HepG2 (cell line): ENCODE data around the gene DLL3.

Experiments
- EZH2 ChIP-seq: conservative IDR thresholded peaks from 2 replicates; pipeline ENCODE4 v1.6.1; 2012; ENCODE audit warnings: mild to moderate bottlenecking, low read depth, low read length, moderate library complexity
- MYC ChIP-seq: sonication (generic); formaldehyde crosslinking; IDR thresholded peaks from 2 replicates; pipeline ENCODE4 v1.9.0; 2021; ENCODE audit warnings: missing genetic modification reagents, borderline replicate concordance
- POLR2A ChIP-seq, 2 experiments: IDR thresholded peaks; 2 replicates each; pipeline ENCODE4 v1.6.1; 2011; ENCODE audit warnings: low read depth in 2 of 2, low read length in 2 of 2, mild to moderate bottlenecking in 1 of 2, moderate library complexity in 1 of 2; ENCODE audit not compliant: insufficient read depth in 1 of 2
- POLR2AphosphoS5 ChIP-seq: IDR thresholded peaks from 2 replicates; pipeline ENCODE4 v1.6.1; 2012; ENCODE audit warnings: low read depth, low read length
- SUZ12 ChIP-seq: fragments of 150-350 bp; IDR thresholded peaks from 2 replicates; pipeline ENCODE4 v1.6.1; 2014; ENCODE audit warnings: low read depth, low read length
- ZNF160 ChIP-seq: sonication (generic); formaldehyde crosslinking; IDR thresholded peaks from 2 replicates; pipeline ENCODE4 v1.8.0; 2022; ENCODE audit warnings: mild to moderate bottlenecking, inconsistent platforms, missing genetic modification reagents
- TF ChIP-seq, protein P1 (sequence below): IDR thresholded peaks from 2 replicates; pipeline ENCODE4 v1.6.1; 2016
- TF ChIP-seq, protein P2 (sequence below): sonication (generic); formaldehyde crosslinking; IDR thresholded peaks from 2 replicates; pipeline ENCODE4 v1.9.0; 2021; ENCODE audit warnings: mild to moderate bottlenecking, missing genetic modification reagents

DNA sequence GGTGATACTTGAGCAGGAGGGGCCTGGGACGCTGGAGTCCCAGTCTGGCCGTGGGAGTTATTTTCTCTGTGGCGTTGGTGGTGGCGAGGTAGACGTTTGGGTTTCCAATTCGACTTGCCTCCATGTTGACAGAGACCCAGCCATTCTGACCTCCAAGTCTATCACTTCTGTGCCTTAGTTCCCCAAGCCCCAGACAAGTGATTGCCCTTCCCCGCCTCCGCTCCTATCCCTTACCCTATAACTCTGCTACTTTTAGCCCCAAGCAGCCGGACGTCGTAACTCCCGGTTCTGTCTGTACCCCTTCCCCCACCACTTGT, 17.6 kb upstream of the DLL3 start:
- TF ChIP-seq, protein P1, sequence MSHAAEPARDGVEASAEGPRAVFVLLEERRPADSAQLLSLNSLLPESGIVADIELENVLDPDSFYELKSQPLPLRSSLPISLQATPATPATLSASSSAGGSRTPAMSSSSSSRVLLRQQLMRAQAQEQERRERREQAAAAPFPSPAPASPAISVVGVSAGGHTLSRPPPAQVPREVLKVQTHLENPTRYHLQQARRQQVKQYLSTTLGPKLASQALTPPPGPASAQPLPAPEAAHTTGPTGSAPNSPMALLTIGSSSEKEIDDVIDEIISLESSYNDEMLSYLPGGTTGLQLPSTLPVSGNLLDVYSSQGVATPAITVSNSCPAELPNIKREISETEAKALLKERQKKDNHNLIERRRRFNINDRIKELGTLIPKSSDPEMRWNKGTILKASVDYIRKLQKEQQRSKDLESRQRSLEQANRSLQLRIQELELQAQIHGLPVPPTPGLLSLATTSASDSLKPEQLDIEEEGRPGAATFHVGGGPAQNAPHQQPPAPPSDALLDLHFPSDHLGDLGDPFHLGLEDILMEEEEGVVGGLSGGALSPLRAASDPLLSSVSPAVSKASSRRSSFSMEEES (CRISPR knock-in tag): no peak
- TF ChIP-seq POLR2A (IDR thresholded peaks at IDR 0.05; ENCODE audit: insufficient read depth in 1 of 2, low read depth in 2 of 2, low read length in 2 of 2): no peak
- TF ChIP-seq, protein P2, sequence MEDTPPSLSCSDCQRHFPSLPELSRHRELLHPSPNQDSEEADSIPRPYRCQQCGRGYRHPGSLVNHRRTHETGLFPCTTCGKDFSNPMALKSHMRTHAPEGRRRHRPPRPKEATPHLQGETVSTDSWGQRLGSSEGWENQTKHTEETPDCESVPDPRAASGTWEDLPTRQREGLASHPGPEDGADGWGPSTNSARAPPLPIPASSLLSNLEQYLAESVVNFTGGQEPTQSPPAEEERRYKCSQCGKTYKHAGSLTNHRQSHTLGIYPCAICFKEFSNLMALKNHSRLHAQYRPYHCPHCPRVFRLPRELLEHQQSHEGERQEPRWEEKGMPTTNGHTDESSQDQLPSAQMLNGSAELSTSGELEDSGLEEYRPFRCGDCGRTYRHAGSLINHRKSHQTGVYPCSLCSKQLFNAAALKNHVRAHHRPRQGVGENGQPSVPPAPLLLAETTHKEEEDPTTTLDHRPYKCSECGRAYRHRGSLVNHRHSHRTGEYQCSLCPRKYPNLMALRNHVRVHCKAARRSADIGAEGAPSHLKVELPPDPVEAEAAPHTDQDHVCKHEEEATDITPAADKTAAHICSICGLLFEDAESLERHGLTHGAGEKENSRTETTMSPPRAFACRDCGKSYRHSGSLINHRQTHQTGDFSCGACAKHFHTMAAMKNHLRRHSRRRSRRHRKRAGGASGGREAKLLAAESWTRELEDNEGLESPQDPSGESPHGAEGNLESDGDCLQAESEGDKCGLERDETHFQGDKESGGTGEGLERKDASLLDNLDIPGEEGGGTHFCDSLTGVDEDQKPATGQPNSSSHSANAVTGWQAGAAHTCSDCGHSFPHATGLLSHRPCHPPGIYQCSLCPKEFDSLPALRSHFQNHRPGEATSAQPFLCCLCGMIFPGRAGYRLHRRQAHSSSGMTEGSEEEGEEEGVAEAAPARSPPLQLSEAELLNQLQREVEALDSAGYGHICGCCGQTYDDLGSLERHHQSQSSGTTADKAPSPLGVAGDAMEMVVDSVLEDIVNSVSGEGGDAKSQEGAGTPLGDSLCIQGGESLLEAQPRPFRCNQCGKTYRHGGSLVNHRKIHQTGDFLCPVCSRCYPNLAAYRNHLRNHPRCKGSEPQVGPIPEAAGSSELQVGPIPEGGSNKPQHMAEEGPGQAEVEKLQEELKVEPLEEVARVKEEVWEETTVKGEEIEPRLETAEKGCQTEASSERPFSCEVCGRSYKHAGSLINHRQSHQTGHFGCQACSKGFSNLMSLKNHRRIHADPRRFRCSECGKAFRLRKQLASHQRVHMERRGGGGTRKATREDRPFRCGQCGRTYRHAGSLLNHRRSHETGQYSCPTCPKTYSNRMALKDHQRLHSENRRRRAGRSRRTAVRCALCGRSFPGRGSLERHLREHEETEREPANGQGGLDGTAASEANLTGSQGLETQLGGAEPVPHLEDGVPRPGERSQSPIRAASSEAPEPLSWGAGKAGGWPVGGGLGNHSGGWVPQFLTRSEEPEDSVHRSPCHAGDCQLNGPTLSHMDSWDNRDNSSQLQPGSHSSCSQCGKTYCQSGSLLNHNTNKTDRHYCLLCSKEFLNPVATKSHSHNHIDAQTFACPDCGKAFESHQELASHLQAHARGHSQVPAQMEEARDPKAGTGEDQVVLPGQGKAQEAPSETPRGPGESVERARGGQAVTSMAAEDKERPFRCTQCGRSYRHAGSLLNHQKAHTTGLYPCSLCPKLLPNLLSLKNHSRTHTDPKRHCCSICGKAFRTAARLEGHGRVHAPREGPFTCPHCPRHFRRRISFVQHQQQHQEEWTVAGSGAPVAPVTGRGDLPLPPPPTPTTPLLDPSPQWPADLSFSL: no peak
- no peak for TF ChIP-seq SUZ12
- no peak for TF ChIP-seq ZNF160 (CRISPR knock-in tag)
- no peak for TF ChIP-seq POLR2AphosphoS5
- TF ChIP-seq EZH2: no peak
- TF ChIP-seq MYC (CRISPR knock-in tag): no peak
